Measurements from ENCODE around the gene ZNF195.

DNA sequence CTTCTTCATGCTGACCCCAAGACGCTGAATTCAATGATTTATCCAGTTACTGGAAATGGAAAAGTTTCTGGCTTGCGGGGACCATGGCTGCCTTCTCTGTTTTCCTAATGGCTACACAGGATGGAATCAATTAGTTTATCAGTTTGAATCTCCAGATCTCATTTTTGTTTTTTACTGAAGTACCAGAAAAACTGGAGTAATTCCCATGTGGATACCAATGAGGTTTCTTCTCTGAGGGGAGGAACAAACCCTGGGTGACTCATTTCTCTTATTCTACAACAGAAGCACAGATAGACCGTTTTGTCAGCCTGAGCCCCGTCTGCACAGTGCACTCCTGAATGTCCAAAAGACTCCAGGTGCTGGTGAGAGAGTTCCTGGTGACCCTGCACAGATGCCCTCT lies 3.4 kb downstream of the ZNF195 start:
- TF ChIP-seq, protein P1, sequence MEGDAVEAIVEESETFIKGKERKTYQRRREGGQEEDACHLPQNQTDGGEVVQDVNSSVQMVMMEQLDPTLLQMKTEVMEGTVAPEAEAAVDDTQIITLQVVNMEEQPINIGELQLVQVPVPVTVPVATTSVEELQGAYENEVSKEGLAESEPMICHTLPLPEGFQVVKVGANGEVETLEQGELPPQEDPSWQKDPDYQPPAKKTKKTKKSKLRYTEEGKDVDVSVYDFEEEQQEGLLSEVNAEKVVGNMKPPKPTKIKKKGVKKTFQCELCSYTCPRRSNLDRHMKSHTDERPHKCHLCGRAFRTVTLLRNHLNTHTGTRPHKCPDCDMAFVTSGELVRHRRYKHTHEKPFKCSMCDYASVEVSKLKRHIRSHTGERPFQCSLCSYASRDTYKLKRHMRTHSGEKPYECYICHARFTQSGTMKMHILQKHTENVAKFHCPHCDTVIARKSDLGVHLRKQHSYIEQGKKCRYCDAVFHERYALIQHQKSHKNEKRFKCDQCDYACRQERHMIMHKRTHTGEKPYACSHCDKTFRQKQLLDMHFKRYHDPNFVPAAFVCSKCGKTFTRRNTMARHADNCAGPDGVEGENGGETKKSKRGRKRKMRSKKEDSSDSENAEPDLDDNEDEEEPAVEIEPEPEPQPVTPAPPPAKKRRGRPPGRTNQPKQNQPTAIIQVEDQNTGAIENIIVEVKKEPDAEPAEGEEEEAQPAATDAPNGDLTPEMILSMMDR (IDR thresholded peaks at IDR 0.05 in 8 of 11, conservative IDR thresholded peaks at IDR 0.05 in 3 of 11) = no peak
- no peak for TF ChIP-seq POLR2A (IDR thresholded peaks at IDR 0.05)
